ENCODE results near the gene TNFRSF1A.

- TF ChIP-seq, protein P1, sequence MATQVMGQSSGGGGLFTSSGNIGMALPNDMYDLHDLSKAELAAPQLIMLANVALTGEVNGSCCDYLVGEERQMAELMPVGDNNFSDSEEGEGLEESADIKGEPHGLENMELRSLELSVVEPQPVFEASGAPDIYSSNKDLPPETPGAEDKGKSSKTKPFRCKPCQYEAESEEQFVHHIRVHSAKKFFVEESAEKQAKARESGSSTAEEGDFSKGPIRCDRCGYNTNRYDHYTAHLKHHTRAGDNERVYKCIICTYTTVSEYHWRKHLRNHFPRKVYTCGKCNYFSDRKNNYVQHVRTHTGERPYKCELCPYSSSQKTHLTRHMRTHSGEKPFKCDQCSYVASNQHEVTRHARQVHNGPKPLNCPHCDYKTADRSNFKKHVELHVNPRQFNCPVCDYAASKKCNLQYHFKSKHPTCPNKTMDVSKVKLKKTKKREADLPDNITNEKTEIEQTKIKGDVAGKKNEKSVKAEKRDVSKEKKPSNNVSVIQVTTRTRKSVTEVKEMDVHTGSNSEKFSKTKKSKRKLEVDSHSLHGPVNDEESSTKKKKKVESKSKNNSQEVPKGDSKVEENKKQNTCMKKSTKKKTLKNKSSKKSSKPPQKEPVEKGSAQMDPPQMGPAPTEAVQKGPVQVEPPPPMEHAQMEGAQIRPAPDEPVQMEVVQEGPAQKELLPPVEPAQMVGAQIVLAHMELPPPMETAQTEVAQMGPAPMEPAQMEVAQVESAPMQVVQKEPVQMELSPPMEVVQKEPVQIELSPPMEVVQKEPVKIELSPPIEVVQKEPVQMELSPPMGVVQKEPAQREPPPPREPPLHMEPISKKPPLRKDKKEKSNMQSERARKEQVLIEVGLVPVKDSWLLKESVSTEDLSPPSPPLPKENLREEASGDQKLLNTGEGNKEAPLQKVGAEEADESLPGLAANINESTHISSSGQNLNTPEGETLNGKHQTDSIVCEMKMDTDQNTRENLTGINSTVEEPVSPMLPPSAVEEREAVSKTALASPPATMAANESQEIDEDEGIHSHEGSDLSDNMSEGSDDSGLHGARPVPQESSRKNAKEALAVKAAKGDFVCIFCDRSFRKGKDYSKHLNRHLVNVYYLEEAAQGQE (IDR thresholded peaks at IDR 0.05; ENCODE audit: insufficient replicate concordance, low read depth) = no peak
- no peak for TF ChIP-seq POLR2AphosphoS5 (IDR thresholded peaks at IDR 0.05; ENCODE audit: low read depth)
- TF ChIP-seq, protein P2, sequence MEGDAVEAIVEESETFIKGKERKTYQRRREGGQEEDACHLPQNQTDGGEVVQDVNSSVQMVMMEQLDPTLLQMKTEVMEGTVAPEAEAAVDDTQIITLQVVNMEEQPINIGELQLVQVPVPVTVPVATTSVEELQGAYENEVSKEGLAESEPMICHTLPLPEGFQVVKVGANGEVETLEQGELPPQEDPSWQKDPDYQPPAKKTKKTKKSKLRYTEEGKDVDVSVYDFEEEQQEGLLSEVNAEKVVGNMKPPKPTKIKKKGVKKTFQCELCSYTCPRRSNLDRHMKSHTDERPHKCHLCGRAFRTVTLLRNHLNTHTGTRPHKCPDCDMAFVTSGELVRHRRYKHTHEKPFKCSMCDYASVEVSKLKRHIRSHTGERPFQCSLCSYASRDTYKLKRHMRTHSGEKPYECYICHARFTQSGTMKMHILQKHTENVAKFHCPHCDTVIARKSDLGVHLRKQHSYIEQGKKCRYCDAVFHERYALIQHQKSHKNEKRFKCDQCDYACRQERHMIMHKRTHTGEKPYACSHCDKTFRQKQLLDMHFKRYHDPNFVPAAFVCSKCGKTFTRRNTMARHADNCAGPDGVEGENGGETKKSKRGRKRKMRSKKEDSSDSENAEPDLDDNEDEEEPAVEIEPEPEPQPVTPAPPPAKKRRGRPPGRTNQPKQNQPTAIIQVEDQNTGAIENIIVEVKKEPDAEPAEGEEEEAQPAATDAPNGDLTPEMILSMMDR (IDR thresholded peaks at IDR 0.05; ENCODE audit: insufficient read depth, low read length) = no peak
These were observed 28.2 kb upstream of the TNFRSF1A start for GRCh38 chr12:6369916-6370575.

Measured in HL-60 (cell line).